LHCN-M2 (cell line): ENCODE data around the gene IL12RB2. TPM values are rescaled to one million over a fixed set of nuclear protein-coding genes. Genes with fewer than 3 reads are reported as not detected.

Experiments used
- DNase-seq: peaks from one replicate; pipeline ENCODE4 v3.0.0-alpha.2; 2012; ENCODE audit warnings: low read depth
- total RNA-seq: library from RNA; depleted of rRNA; stranded (reverse); fragments of >200 nt; gene quantifications from 2 replicates; pipeline ENCODE4 v1.2.3, GENCODE V29; 2014

Gene IL12RB2
- total RNA-seq, 1 experiment from 2014 or later = not detected

GRCh38 chr1:67347688-67348472, 40.2 kb downstream of the IL12RB2 start:
- peak; percentile 53 for DNase-seq

- no peak for DNase-seq
Observed at GRCh38 chr1:67348586-67349252, 41.0 kb downstream of the IL12RB2 start.

- no peak for DNase-seq
Observed at GRCh38 chr1:67350783-67351182, 43.1 kb downstream of the IL12RB2 start.

- no peak for DNase-seq
Observed at GRCh38 chr1:67352211-67352610, 44.5 kb downstream of the IL12RB2 start.

GRCh38 chr1:67355745-67356424, 48.2 kb downstream of the IL12RB2 start:
- DNase-seq = peak; percentile 71

- no peak for DNase-seq
Observed at GRCh38 chr1:67359592-67359991, 51.9 kb downstream of the IL12RB2 start.

GRCh38 chr1:67361641-67362040, 54.0 kb downstream of the IL12RB2 start:
- DNase-seq = no peak

GRCh38 chr1:67367370-67368045, 59.8 kb downstream of the IL12RB2 start:
- peak; percentile 55 for DNase-seq

GRCh38 chr1:67368046-67368514, 60.4 kb downstream of the IL12RB2 start:
- no peak for DNase-seq

- DNase-seq = no peak
Observed at GRCh38 chr1:67371043-67371442, 63.4 kb downstream of the IL12RB2 start.

GRCh38 chr1:67371681-67372080, 64.0 kb downstream of the IL12RB2 start:
- no peak for DNase-seq

GRCh38 chr1:67372136-67372535, 64.5 kb downstream of the IL12RB2 start:
- peak; percentile 28 for DNase-seq

GRCh38 chr1:67372898-67373297, 65.2 kb downstream of the IL12RB2 start:
- DNase-seq = no peak

- no peak for DNase-seq
Observed at GRCh38 chr1:67376381-67376780, 68.7 kb downstream of the IL12RB2 start.

GRCh38 chr1:67377253-67377652, 69.6 kb downstream of the IL12RB2 start:
- DNase-seq = no peak

GRCh38 chr1:67381154-67381553, 73.5 kb downstream of the IL12RB2 start:
- DNase-seq = no peak

GRCh38 chr1:67382292-67382691, 74.6 kb downstream of the IL12RB2 start:
- no peak for DNase-seq

GRCh38 chr1:67383999-67384638, 76.4 kb downstream of the IL12RB2 start:
- DNase-seq = no peak

- peak; percentile 56 for DNase-seq
Observed at GRCh38 chr1:67390041-67390887, 82.6 kb downstream of the IL12RB2 start.

GRCh38 chr1:67393240-67393639, 85.6 kb downstream of the IL12RB2 start:
- no peak for DNase-seq
